CD14-positive monocyte (primary cell): ENCODE results near the gene GCNT1. TPM values are rescaled to one million over a fixed set of nuclear protein-coding genes. Genes with fewer than 3 reads are reported as not detected.

Source experiments
- DNase-seq, 3 donors: peaks; one replicate each; pipeline ENCODE4 v3.0.0-alpha.2; 2011 to 2022
- H2AFZ ChIP-seq: 2 replicates; pipeline ENCODE4 v1.6.0; 2012; ENCODE audit warnings: mild to moderate bottlenecking, low read depth, low read length, inconsistent platforms; ENCODE audit not compliant: insufficient read depth, poor library complexity, severe bottlenecking
- H3K27ac ChIP-seq, 2 donors: 1 replicate in 1 of 2; 2 replicates in 1 of 2; pipeline ENCODE4 v1.5.1; 2012 to 2013; ENCODE audit warnings: low read length in 2 of 2, control low read depth in 1 of 2, inconsistent platforms in 1 of 2, low read depth in 1 of 2, mild to moderate bottlenecking in 1 of 2
- H3K27me3 ChIP-seq, 2 donors: one replicate each; pipeline versions ENCODE4 v1.6.0 to v1.6.1; 2011 to 2013; ENCODE audit warnings: low read length in 2 of 2; ENCODE audit not compliant: control insufficient read depth in 2 of 2, insufficient read depth in 2 of 2
- H3K36me3 ChIP-seq, 2 donors: replicated peaks in 1 of 2; 1 replicate in 1 of 2; 2 replicates in 1 of 2; pipeline versions ENCODE4 v1.5.1 to v1.6.1; 2012 to 2013; ENCODE audit warnings: low read length in 2 of 2, control low read depth in 1 of 2, inconsistent platforms in 1 of 2, mild to moderate bottlenecking in 1 of 2; ENCODE audit not compliant: insufficient read depth in 2 of 2, control insufficient read depth in 1 of 2
- H3K4me1 ChIP-seq, 2 donors: 1 replicate in 1 of 2; 2 replicates in 1 of 2; pipeline versions ENCODE4 v1.5.1 to v1.6.1; 2012 to 2013; ENCODE audit warnings: low read length in 2 of 2, control low read depth in 1 of 2, inconsistent platforms in 1 of 2, mild to moderate bottlenecking in 1 of 2, moderate library complexity in 1 of 2; ENCODE audit not compliant: insufficient read depth in 2 of 2, control insufficient read depth in 1 of 2
- H3K4me2 ChIP-seq: replicated peaks from 2 replicates; pipeline ENCODE3; 2012; ENCODE audit warnings: low read length, moderate library complexity, mild to moderate bottlenecking; ENCODE audit not compliant: poor library complexity, severe bottlenecking; ENCODE audit errors: extremely low read depth
- H3K4me3 ChIP-seq, 3 experiments: fragments of 200-600 bp in 1 of 3; sonication (generic) in 1 of 3; replicated peaks in 1 of 3; 1 replicate in 2 of 3; 2 replicates in 1 of 3; pipeline ENCODE4 v1.5.1; 2011 to 2013; ENCODE audit warnings: low read length in 3 of 3, mild to moderate bottlenecking in 3 of 3, control low read depth in 2 of 3, low read depth in 2 of 3, inconsistent platforms in 1 of 3, moderate library complexity in 1 of 3
- H3K79me2 ChIP-seq: 2 replicates; pipeline ENCODE4 v1.6.0; 2012; ENCODE audit warnings: mild to moderate bottlenecking, control low read depth, inconsistent platforms, low read length, moderate library complexity; ENCODE audit not compliant: insufficient read depth
- H3K9ac ChIP-seq: 2 replicates; pipeline ENCODE4 v1.6.0; 2017; ENCODE audit warnings: low read length, mild to moderate bottlenecking; ENCODE audit not compliant: insufficient read depth, poor library complexity, severe bottlenecking
- H3K9me3 ChIP-seq, 2 donors: replicated peaks in 1 of 2; 1 replicate in 1 of 2; 2 replicates in 1 of 2; pipeline versions ENCODE4 v1.5.1 to v1.6.1; 2012 to 2013; ENCODE audit warnings: low read length in 2 of 2, control low read depth in 1 of 2; ENCODE audit not compliant: control insufficient read depth in 1 of 2, insufficient read depth in 1 of 2
- H4K20me1 ChIP-seq: 2 replicates; pipeline ENCODE4 v1.6.0; 2012; ENCODE audit warnings: mild to moderate bottlenecking, low read length, control low read depth, moderate library complexity; ENCODE audit not compliant: insufficient read depth
- H3K27ac Mint-ChIP-seq, 7 donors: one replicate each; pipeline ENCODE4 v1.8.0; 2020; ENCODE audit warnings: mild to moderate bottlenecking in 7 of 7, mixed read lengths in 7 of 7, moderate library complexity in 6 of 7, inconsistent platforms in 2 of 7
- H3K27me3 Mint-ChIP-seq, 3 donors: one replicate each; pipeline ENCODE4 v1.8.0; 2021 to 2022; ENCODE audit warnings: low read depth in 3 of 3, mild to moderate bottlenecking in 3 of 3, mixed read lengths in 3 of 3, moderate library complexity in 3 of 3, inconsistent platforms in 1 of 3
- H3K36me3 Mint-ChIP-seq, 2 donors: one replicate each; pipeline ENCODE4 v1.8.0; 2020; ENCODE audit warnings: mixed read lengths in 2 of 2, inconsistent platforms in 1 of 2, mild to moderate bottlenecking in 1 of 2
- H3K4me1 Mint-ChIP-seq: one replicate; pipeline ENCODE4 v1.8.0; 2020; ENCODE audit warnings: mild to moderate bottlenecking, mixed read lengths
- H3K4me3 Mint-ChIP-seq, 2 donors: one replicate each; pipeline ENCODE4 v1.8.0; 2020; ENCODE audit warnings: mild to moderate bottlenecking in 2 of 2, mixed read lengths in 2 of 2, moderate library complexity in 1 of 2
- H3K9me3 Mint-ChIP-seq, 7 donors: one replicate each; pipeline ENCODE4 v1.8.0; 2020 to 2022; ENCODE audit warnings: mixed read lengths in 7 of 7, mild to moderate bottlenecking in 6 of 7, moderate library complexity in 6 of 7, inconsistent platforms in 2 of 7
- WGBS: methylation state at CpG from one replicate; pipeline ENCODE4 v1.1.5; 2013; ENCODE audit warnings: missing lambda C conversion rate; ENCODE audit not compliant: insufficient coverage; 5-methylcytosine and 5-hydroxymethylcytosine counted together
- intact Hi-C, 2 donors: fragments of 100-400 bp; cut with micrococcal nuclease; formaldehyde crosslinking; loops; one replicate each; pipeline versions ENCODE4 v1.15.0 to v1.15.1; 2023
- polyA minus RNA-seq: library from RNA; depleted of rRNA, polyadenylated mRNA; stranded (reverse); fragments of >200 nt; gene quantifications from 2 replicates; pipeline ENCODE4 v1.2.3, GENCODE V29; 2012
- polyA plus RNA-seq, 3 donors: library from polyadenylated mRNA; depleted of rRNA in 1 of 3; unstranded in 2 of 3; stranded (reverse) in 1 of 3; fragments of 300-500 nt in 2 of 3; fragments of >200 nt in 1 of 3; fragmentation: Illumina TruSeq in 2 of 3; gene quantifications; 1 replicate in 2 of 3; 2 replicates in 1 of 3; pipeline ENCODE4 v1.2.3, GENCODE V29; 2012 to 2021
- total RNA-seq, 12 experiments: library from RNA in 1 of 12; stranded (reverse) in 1 of 12; fragments of 120-200 nt in 1 of 12; gene quantifications; one replicate each; pipeline ENCODE4 v1.2.4 and lab custom pipeline; 2013 to 2026; ENCODE audit warnings: mixed read lengths in 6 of 12, inconsistent platforms in 1 of 12
- TF ChIP-seq, protein P1 (sequence below): fragments of 200-600 bp; IDR thresholded peaks from one replicate; pipeline ENCODE4 v1.8.0; 2022; ENCODE audit warnings: antibody characterized with exemption, mild to moderate bottlenecking

Gene GCNT1
- total RNA-seq (2013) = 17.2 TPM
- 10 to 100 TPM in 1 of 3 donors, 1 to 10 TPM in 2; 8.4 to 15.4 (median 9.3) TPM for polyA plus RNA-seq
- polyA minus RNA-seq = 5.4 and 16.8 TPM in 2 replicates
- 3.2 to 18.9 (median 12.2) reads per million in 11 experiments for total RNA-seq (lab: John Stamatoyannopoulos, UW)

DNA sequence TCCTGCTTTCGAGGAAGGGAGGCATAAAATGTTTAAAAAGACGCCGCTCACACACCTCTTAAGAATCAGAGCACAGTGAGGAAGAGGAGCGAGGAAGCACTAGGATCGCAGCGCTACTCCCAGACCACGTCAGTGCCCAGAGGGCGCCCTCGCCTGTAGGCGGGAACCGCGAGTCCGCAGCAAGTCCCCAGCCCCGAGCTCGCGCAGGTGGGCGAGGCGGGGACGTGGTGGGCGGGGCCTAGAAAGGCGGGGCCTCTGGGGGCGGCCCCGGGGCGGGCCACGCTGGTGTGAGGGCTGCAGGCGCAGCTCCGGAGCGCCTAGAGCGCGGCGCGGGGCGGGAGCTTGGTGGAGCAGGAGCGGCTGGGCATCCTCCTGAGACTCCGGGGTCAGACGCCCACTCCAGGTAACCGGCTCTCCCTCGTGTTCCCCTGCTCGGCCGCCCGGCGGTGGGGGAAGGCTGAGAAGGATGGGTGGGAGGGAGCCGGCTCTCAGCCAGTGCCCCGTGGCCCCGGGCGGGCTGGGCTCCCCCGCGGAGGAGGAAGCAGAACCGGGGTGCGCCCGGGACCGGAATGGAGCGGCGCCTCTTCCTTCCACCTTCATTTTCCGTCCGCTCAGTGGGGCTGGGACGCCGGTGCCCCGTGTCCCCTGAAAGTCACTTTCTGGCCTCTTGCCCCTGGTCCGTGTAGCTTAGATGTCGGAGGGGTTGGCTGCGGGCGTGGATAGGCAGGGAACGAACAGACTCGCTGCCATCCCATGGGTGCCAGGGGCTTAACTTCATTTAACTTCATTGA is at the start of gene GCNT1:
Gene GCNT1, plus strand, starts transcription at position 280 of the 791 bp plus-strand sequence. CDS start 43,200 bp downstream, outside the sequence.
- Histone ChIP-seq H3K9me3 (no peaks in the 10 kb centered on the region), H3K4me3 (peak within 1 kb of the TSS; percentile 93 to 97 (median 96)), H3K4me2 (peak within 1 kb of the TSS; percentile 100), H3K79me2 (peaks cover 48% of the 10 kb centered on the region), H3K27me3 (no peaks in the 10 kb centered on the region), H4K20me1 (peaks cover 7% of the 10 kb centered on the region), H3K27ac (peak within 1 kb of the TSS; percentile 78 to 85), H3K9ac (peak within 1 kb of the TSS; percentile 80), H3K4me1 (peaks cover 26 to 44% of the 10 kb centered on the region in 2 donors), H2AFZ (peak within 1 kb of the TSS; percentile 92), H3K36me3 (no peaks in the 10 kb centered on the region)
- intact Hi-C loops = loop anchor here in 1 of 2 donors (10.0 kb wide), 1 partner anchor 54 kb away; no protein-coding TSS in a partner anchor
- peaks cover 0 to 3% (median 0%) of the 10 kb centered on the region in 7 donors for H3K9me3 Mint-ChIP-seq
- peak; percentile 62 to 75 (median 69) for DNase-seq
- TF ChIP-seq, protein P1, sequence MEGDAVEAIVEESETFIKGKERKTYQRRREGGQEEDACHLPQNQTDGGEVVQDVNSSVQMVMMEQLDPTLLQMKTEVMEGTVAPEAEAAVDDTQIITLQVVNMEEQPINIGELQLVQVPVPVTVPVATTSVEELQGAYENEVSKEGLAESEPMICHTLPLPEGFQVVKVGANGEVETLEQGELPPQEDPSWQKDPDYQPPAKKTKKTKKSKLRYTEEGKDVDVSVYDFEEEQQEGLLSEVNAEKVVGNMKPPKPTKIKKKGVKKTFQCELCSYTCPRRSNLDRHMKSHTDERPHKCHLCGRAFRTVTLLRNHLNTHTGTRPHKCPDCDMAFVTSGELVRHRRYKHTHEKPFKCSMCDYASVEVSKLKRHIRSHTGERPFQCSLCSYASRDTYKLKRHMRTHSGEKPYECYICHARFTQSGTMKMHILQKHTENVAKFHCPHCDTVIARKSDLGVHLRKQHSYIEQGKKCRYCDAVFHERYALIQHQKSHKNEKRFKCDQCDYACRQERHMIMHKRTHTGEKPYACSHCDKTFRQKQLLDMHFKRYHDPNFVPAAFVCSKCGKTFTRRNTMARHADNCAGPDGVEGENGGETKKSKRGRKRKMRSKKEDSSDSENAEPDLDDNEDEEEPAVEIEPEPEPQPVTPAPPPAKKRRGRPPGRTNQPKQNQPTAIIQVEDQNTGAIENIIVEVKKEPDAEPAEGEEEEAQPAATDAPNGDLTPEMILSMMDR = no peak
- peaks cover 0 to 1% (median 0%) of the 10 kb centered on the region in 3 donors for H3K27me3 Mint-ChIP-seq
- under 1% methylated on average over 42 of the region's 65 CpGs for WGBS
- peak within 1 kb of the TSS; percentile 99 to 100 for H3K4me3 Mint-ChIP-seq
- H3K36me3 Mint-ChIP-seq = peaks cover 0 to 14% of the 10 kb centered on the region in 2 donors
- peak within 1 kb of the TSS; percentile 82 to 96 (median 94) for H3K27ac Mint-ChIP-seq
- H3K4me1 Mint-ChIP-seq = peaks cover 56% of the 10 kb centered on the region

DNA sequence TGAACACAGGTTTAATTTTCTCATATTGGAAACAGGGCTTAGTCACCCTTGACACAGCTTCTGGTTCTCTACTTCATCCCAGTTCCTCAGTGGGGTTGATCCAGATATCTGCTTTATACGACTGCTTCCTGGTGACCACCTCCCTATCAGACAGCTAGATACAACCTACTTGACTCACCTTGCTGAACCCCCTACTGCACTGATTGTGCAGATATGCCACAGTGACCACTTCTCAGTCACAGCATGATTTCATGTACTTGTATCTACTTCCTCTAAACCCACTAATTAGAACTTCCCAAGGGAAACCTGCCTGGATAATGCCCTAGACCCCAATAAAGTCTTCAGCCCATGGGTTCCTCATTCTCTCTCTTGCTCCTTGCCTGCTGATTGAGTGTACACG is 46.3 kb upstream of the GCNT1 start:
- Mint-ChIP-seq H3K36me3 (peaks cover 2 to 3% of the 10 kb centered on the region in 2 donors), H3K27me3 (peaks cover 0 to 2% (median 0%) of the 10 kb centered on the region in 3 donors), H3K27ac (no peak overlapping the region), H3K9me3 (peaks cover 8 to 19% (median 11%) of the 10 kb centered on the region in 7 donors), H3K4me1 (peaks cover 19% of the 10 kb centered on the region), H3K4me3 (no peak overlapping the region)
- no peaks in the 10 kb centered on the region for H3K9me3 ChIP-seq
- no peak overlapping the region for H3K9ac ChIP-seq
- no peaks in the 10 kb centered on the region for H3K4me1 ChIP-seq
- intact Hi-C loops = no loop called here
- H3K27me3 ChIP-seq = no peaks in the 10 kb centered on the region
- H3K27ac ChIP-seq = no peak overlapping the region
- H3K79me2 ChIP-seq = no peaks in the 10 kb centered on the region
- no peak overlapping the region for H3K4me3 ChIP-seq
- no peaks in the 10 kb centered on the region for H4K20me1 ChIP-seq
- DNase-seq = no peak
- TF ChIP-seq, protein P1 = no peak
- H3K36me3 ChIP-seq = no peaks in the 10 kb centered on the region
- H3K4me2 ChIP-seq = no peak overlapping the region
- H2AFZ ChIP-seq = no peak overlapping the region
- 100% methylated on average over 1 of the region's 2 CpGs for WGBS
